HUES64 (cell line): Measurements from ENCODE around the gene GPA33.

Experiments used
- H3K27ac ChIP-seq: 2 replicates; pipeline ENCODE4 v1.7.0; 2013; ENCODE audit warnings: low read depth, low read length, inconsistent platforms
- H3K27me3 ChIP-seq: 2 replicates; pipeline ENCODE4 v1.6.1; 2013; ENCODE audit warnings: mild to moderate bottlenecking, low read length; ENCODE audit not compliant: insufficient read depth
- H3K36me3 ChIP-seq: 2 replicates; pipeline ENCODE4 v1.6.1; 2013; ENCODE audit warnings: mild to moderate bottlenecking, low read length; ENCODE audit not compliant: insufficient read depth
- H3K4me1 ChIP-seq: 2 replicates; pipeline ENCODE4 v1.6.1; 2013; ENCODE audit warnings: mild to moderate bottlenecking, low read length, moderate library complexity; ENCODE audit not compliant: insufficient read depth
- H3K4me3 ChIP-seq: 2 replicates; pipeline ENCODE4 v1.5.1; 2013; ENCODE audit warnings: mild to moderate bottlenecking, low read length, moderate library complexity
- H3K9ac ChIP-seq: 2 replicates; pipeline ENCODE4 v1.6.1; 2013; ENCODE audit warnings: mild to moderate bottlenecking, low read depth, low read length
- H3K9me3 ChIP-seq: 2 replicates; pipeline ENCODE4 v1.6.1; 2013; ENCODE audit warnings: low read depth, low read length; ENCODE audit not compliant: insufficient read depth
- WGBS: fragments of 150-250, 120-280 bp; methylation state at CpG from one replicate; pipeline ENCODE4 v1.1.7; 2013; ENCODE audit warnings: missing lambda C conversion rate; 5-methylcytosine and 5-hydroxymethylcytosine counted together

The GPA33 gene

GRCh38 chr1:167012570-167012969, 77.6 kb downstream of the GPA33 start:
- 87% methylated on average over 2 of the region's 2 CpGs for WGBS
- no peaks in the 10 kb centered on the region for H3K36me3 ChIP-seq

GRCh38 chr1:167011560-167012191, 78.5 kb downstream of the GPA33 start:
- Histone ChIP-seq H3K4me1 (peaks cover 9% of the 10 kb centered on the region; the same call in 1 of the 2 replicates), H3K27ac (no peak overlapping the region), H3K27me3 (no peaks in the 10 kb centered on the region), H3K9me3 (no peaks in the 10 kb centered on the region), H3K4me3 (no peak overlapping the region), H3K36me3 (no peaks in the 10 kb centered on the region), H3K9ac (no peak overlapping the region)
- WGBS, result no CpG with 5 or more reads among the region's 1 CpG

More at GRCh38 chr1:167012570-167012969, 77.6 kb downstream of the GPA33 start:
- Histone ChIP-seq H3K9me3 (no peaks in the 10 kb centered on the region), H3K27ac (no peak overlapping the region), H3K9ac (no peak overlapping the region), H3K27me3 (no peaks in the 10 kb centered on the region), H3K4me3 (no peak overlapping the region), H3K4me1 (peaks cover 9% of the 10 kb centered on the region; the same call in 1 of the 2 replicates)

GRCh38 chr1:167003711-167004110, 86.5 kb downstream of the GPA33 start:
- H3K36me3 ChIP-seq, result no peaks in the 10 kb centered on the region
- no peak overlapping the region for H3K4me3 ChIP-seq
- H3K27ac ChIP-seq, result no peak overlapping the region
- 94% methylated on average over 2 of the region's 2 CpGs for WGBS
- H3K27me3 ChIP-seq, result no peaks in the 10 kb centered on the region
- no peaks in the 10 kb centered on the region; the same call in 1 of the 2 replicates for H3K9me3 ChIP-seq
- H3K9ac ChIP-seq, result no peak overlapping the region
- 0 out of 2 replicates have a peak, but pooled peaks cover 6% of the 10 kb centered on the region for H3K4me1 ChIP-seq
